HL-60 (cell line): ENCODE measurements around the gene COX7A2L.

Experiments
- DNase-seq, 2 experiments: peaks; one replicate each; pipeline ENCODE4 v3.0.0-alpha.2; 2010 to 2020; ENCODE audit warnings: low read depth in 1 of 2, low spot score in 1 of 2
- H3K27ac ChIP-seq: fragments of 250-450 bp; sonication (Bioruptor Pico); replicated peaks from 2 replicates; pipeline ENCODE4 v1.5.1; 2020; ENCODE audit warnings: mild to moderate bottlenecking, moderate library complexity
- H3K27me3 ChIP-seq: fragments of 250-450 bp; sonication (Bioruptor Pico); 2 replicates; pipeline ENCODE4 v1.5.1; 2021; ENCODE audit warnings: mild to moderate bottlenecking, moderate library complexity; ENCODE audit not compliant: insufficient read depth, poor library complexity, severe bottlenecking
- H3K4me3 ChIP-seq: replicated peaks from 2 replicates; pipeline ENCODE4 v1.5.1; 2011; ENCODE audit warnings: mild to moderate bottlenecking, control low read depth, low read length; ENCODE audit not compliant: insufficient read depth
- GABPA ChIP-seq: IDR thresholded peaks from 2 replicates; pipeline ENCODE4 v1.6.1; 2012; ENCODE audit warnings: low read depth
- POLR2AphosphoS5 ChIP-seq: IDR thresholded peaks from 2 replicates; pipeline ENCODE4 v1.6.1; 2012; ENCODE audit warnings: low read depth
- SPI1 ChIP-seq: IDR thresholded peaks from 2 replicates; pipeline ENCODE4 v1.6.1; 2012; ENCODE audit warnings: low read depth, mild to moderate bottlenecking, borderline replicate concordance
- TF ChIP-seq, protein P1 (sequence below): IDR thresholded peaks from one replicate; pipeline ENCODE4 v1.5.1; 2011; ENCODE audit warnings: low read length, control low read depth, inconsistent platforms; ENCODE audit not compliant: insufficient read depth
- TF ChIP-seq, protein P2 (sequence below): IDR thresholded peaks from 2 replicates; pipeline ENCODE4 v1.6.1; 2012; ENCODE audit warnings: low read depth; ENCODE audit not compliant: insufficient replicate concordance

COX7A2L gene

DNA sequence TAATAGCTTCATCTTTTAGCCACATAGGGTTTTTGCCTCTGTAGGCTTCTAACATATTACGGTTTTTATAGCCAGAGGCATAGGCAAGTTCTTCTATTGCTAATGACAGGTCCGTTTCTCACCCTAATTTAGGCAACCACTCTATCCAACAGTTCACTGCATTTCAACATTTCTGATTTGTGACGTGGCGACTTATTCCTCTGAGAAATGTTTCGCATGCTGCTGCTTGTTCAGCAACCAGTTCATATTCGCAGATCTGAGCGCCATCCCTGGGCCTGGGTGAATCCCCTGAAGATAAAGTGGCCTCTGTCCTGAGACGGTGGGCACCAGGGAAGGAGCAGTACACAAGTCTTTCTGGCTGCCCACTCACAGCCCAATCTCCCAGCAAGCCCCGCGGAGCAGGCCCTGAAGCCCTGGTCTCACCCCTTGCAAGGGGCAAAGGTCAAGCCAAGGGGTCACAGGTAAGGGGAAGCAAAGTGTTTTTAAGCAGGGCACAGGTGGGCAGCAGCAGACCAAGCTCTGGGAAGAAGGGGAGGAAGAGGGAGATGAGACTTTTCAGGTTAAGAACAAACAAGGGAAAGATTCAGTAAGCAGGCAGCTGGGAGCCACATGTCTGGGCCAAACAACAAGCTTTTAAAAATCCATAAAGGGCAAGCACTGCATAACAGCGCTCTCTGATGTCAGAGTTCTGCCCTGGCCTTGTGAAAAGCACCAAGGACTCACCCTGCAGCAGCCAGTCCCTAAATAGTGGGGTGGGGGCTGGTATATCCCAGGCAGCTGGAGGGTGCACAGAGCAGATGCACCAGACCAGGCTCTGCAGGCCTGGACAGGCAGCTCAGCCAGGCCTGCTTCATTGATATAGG is 10.8 kb upstream of the COX7A2L start:
- TF ChIP-seq, protein P1, sequence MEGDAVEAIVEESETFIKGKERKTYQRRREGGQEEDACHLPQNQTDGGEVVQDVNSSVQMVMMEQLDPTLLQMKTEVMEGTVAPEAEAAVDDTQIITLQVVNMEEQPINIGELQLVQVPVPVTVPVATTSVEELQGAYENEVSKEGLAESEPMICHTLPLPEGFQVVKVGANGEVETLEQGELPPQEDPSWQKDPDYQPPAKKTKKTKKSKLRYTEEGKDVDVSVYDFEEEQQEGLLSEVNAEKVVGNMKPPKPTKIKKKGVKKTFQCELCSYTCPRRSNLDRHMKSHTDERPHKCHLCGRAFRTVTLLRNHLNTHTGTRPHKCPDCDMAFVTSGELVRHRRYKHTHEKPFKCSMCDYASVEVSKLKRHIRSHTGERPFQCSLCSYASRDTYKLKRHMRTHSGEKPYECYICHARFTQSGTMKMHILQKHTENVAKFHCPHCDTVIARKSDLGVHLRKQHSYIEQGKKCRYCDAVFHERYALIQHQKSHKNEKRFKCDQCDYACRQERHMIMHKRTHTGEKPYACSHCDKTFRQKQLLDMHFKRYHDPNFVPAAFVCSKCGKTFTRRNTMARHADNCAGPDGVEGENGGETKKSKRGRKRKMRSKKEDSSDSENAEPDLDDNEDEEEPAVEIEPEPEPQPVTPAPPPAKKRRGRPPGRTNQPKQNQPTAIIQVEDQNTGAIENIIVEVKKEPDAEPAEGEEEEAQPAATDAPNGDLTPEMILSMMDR = no peak
- TF ChIP-seq SPI1 (no peak), POLR2AphosphoS5 (no peak), GABPA (no peak)
- TF ChIP-seq, protein P2, sequence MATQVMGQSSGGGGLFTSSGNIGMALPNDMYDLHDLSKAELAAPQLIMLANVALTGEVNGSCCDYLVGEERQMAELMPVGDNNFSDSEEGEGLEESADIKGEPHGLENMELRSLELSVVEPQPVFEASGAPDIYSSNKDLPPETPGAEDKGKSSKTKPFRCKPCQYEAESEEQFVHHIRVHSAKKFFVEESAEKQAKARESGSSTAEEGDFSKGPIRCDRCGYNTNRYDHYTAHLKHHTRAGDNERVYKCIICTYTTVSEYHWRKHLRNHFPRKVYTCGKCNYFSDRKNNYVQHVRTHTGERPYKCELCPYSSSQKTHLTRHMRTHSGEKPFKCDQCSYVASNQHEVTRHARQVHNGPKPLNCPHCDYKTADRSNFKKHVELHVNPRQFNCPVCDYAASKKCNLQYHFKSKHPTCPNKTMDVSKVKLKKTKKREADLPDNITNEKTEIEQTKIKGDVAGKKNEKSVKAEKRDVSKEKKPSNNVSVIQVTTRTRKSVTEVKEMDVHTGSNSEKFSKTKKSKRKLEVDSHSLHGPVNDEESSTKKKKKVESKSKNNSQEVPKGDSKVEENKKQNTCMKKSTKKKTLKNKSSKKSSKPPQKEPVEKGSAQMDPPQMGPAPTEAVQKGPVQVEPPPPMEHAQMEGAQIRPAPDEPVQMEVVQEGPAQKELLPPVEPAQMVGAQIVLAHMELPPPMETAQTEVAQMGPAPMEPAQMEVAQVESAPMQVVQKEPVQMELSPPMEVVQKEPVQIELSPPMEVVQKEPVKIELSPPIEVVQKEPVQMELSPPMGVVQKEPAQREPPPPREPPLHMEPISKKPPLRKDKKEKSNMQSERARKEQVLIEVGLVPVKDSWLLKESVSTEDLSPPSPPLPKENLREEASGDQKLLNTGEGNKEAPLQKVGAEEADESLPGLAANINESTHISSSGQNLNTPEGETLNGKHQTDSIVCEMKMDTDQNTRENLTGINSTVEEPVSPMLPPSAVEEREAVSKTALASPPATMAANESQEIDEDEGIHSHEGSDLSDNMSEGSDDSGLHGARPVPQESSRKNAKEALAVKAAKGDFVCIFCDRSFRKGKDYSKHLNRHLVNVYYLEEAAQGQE = no peak
- no peak overlapping the region for H3K4me3 ChIP-seq
- no peak overlapping the region for H3K27ac ChIP-seq
- H3K27me3 ChIP-seq = no peaks in the 10 kb centered on the region
- no peak for DNase-seq

DNA sequence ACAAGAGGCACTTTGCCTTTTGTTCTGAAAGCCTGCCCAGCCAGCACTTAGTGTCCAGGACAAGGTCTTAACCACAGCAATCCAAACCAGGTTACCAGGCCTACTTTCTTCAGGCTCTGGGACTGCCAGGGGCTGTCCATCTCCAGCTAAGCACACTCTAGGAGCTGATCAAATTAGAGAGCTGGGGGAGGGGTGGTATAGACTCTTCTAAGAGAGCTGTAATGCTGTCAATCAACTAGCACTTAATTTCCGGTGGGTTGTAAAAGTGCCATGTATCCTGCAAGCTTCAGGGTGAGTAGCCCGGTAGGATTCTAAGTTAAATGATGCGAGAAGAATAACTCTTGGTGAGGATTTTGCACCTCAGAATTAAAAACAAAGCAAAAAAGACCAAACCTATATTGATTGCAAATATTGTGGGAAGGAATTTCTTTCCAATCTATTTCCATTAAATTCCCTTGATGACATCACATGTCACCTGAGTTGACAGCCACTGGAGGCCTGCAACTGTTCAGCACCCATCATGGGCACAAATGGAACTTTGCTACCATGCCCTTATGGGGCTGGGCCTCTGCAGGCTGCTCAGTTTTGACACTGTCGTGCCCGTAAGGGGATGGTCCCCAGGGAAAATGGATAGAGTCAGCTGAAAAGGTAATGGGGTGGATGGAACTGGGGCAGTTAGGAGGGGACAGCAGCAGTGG is 8.7 kb upstream of the COX7A2L start:
- TF ChIP-seq GABPA (no peak), SPI1 (no peak), POLR2AphosphoS5 (no peak)
- TF ChIP-seq, protein P2 = no peak
- TF ChIP-seq, protein P1 = no peak
- H3K4me3 ChIP-seq = no peak overlapping the region
- DNase-seq = no peak
- no peaks in the 10 kb centered on the region for H3K27me3 ChIP-seq
- H3K27ac ChIP-seq = no peak overlapping the region

DNA sequence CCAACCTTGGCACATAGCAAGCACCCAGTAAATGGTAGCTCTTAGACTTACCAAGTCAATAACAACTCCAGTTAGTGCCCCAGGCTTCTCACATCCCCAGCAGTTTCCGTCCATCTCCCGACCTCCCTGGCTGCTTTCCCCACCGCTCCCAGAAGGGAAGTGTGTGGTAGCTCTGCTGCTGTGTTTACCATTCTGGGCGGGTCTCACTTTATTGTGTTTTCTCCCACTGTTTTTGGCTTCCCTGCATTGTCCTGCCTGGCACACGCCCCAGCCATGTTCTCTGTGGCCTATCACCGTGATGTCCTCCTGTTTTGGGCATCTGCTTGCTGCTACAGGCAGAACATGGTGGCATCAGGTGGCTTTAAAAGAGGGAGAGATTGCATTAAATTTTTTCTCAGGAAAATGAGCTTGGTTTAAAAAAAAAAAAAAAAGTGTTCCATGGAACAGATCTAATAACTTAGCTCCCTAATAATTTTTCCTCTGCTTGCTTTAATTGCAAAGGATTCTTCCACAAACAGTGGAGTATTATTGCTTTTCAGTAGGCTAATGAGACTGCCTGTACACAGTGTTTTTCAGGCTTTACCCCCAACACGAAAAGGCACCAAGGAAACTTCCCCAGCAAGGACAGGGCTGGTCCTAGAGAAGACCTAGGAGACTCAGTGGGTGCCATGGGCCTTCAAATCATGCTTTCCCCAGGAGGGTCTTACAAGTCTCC is 8.0 kb upstream of the COX7A2L start:
- no peak for DNase-seq
- H3K4me3 ChIP-seq = no peak overlapping the region

More for the DNA sequence above, 8.0 kb upstream of the COX7A2L start:
- H3K27me3 ChIP-seq = no peaks in the 10 kb centered on the region
- H3K27ac ChIP-seq = no peak overlapping the region
- TF ChIP-seq GABPA (no peak), SPI1 (no peak)
- TF ChIP-seq, protein P1 = no peak
